HG02571 (cell line): Measurements from ENCODE around the gene MYL6B.

Source experiments
- ATAC-seq: cut with Tn5 transposase; IDR thresholded peaks from one replicate; pipeline ENCODE4 v1.9.1; 2021; ENCODE audit warnings: mild to moderate bottlenecking, moderate library complexity; ENCODE audit not compliant: unreplicated experiment

MYL6B gene

DNA sequence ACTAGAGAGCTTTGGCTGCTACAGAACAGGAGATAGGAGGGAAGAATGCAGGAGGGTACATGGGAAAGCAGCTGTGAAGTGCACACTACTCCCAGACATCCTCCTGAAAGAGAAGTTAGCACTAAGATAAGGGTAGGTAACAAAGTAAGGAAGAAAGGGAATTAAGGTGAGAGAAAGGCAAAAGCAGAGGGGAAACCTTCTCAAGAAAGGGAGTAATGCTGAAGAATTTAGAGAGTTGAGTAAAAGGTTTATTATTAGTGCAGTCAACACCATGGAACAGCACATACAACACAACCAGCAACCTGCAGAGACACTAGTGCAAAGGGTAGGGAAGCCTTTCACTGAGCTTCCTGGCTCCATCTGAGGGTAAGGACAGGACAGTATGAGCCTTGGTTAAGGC is 51.9 kb downstream of the MYL6B start:
- no peak for ATAC-seq

DNA sequence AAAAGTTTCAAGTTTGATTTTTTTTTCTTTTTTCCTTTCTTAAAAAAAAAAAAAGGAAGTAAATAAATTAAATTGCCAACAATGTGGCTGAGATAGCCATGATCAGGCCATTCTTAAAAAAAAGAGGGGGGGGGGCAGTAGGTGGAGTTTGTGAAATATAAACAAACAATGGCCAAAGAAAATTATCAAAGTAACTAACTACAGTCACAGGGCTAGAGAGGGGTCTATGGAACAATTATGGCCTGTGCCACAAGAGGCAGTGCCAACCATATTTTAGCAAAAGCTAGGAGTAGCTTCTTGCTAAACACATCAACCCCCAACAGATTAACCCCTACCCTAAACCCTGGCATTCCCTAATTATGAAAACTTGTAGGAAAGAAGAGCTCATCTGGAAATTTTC is 53.1 kb downstream of the MYL6B start:
- no peak for ATAC-seq

DNA sequence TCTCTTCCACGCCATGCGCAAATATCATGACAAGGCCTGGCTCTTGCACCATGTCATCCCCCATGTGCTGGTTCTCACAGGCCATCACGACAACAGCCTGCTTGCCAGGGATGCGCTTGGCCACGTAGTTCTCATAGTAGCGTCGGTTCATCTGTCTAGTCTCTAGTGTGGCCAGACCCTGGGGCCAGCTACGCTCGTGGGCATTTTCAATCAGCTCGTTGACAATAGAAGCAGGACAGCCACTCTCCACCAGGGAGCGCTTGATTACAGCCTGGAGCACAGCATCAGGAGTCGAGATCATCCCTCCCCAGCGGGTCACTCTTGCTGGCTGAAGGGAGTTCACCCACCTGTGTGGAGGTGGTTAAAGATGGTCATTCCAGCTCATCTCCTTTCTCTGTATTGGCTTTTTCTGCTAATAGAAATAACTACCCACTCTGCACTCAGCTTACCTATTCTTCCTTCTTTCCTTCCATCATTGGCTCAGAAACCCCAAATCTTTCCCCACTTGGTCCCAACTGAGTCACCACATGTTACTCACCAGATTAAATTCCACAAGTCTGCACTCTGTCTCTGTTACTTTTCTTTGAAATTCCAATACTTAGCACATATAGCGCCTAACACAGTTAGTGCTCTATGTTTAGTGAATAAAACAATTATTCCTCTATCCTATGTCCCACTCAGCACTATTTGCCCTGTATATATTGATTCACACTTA is 54.2 kb downstream of the MYL6B start:
- ATAC-seq: no peak
